Retinal pigment epithelial cell (primary cell): ENCODE measurements around the gene NT5DC2.

Experiments used
- DNase-seq: peaks from one replicate; pipeline ENCODE4 v3.0.0-alpha.2; 2010; ENCODE audit warnings: low read depth
- H3K4me3 ChIP-seq: 2 replicates; pipeline ENCODE4 v1.5.1; 2011; ENCODE audit warnings: mild to moderate bottlenecking, low read length, control low read depth, moderate library complexity
- TF ChIP-seq, protein P1 (sequence below): conservative IDR thresholded peaks from 2 replicates; pipeline ENCODE4 v1.5.1; 2011; ENCODE audit warnings: low read depth, low read length, control low read depth, inconsistent platforms

Gene NT5DC2

DNA sequence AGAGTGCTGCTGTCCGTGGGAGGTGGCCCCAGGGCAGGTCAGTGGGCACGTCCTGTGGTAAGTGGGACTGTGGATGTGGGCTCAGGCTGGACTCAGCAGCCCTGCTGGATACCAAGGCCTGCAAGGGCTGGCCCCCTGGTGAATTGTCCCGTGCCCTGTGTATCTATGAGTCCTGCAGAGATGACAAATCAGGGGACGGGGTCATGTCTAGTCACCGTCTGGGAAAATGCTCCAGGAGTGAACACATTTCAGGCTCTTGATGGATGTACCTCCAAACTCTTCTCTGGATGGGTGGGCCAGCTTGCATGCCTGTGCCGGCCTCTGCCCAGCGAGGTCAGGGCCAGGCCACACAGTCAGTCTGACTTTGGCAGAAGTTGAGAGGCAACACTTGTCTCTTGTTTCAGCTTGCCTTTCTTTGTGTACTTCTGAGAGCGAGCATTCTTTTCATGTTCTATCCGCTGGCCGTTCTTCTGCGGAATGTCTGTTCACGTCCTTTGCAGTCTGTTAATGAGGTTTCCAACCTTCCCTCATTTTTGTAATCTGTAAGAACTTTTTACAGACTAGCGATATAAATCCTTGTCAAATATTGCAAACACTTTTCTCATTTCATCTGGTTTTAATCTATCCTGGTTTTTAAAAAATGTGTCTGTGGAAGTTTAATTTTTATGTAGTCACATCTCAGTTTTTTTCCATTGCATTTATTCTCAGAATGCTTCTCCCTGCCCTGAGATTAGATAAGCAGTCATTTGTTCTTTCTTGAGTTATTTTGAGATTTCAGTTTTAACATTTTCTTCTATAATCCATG is 49.9 kb downstream of the NT5DC2 start:
- DNase-seq, result no peak
- H3K4me3 ChIP-seq, result no peak overlapping the region
- TF ChIP-seq, protein P1, sequence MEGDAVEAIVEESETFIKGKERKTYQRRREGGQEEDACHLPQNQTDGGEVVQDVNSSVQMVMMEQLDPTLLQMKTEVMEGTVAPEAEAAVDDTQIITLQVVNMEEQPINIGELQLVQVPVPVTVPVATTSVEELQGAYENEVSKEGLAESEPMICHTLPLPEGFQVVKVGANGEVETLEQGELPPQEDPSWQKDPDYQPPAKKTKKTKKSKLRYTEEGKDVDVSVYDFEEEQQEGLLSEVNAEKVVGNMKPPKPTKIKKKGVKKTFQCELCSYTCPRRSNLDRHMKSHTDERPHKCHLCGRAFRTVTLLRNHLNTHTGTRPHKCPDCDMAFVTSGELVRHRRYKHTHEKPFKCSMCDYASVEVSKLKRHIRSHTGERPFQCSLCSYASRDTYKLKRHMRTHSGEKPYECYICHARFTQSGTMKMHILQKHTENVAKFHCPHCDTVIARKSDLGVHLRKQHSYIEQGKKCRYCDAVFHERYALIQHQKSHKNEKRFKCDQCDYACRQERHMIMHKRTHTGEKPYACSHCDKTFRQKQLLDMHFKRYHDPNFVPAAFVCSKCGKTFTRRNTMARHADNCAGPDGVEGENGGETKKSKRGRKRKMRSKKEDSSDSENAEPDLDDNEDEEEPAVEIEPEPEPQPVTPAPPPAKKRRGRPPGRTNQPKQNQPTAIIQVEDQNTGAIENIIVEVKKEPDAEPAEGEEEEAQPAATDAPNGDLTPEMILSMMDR, result no peak

DNA sequence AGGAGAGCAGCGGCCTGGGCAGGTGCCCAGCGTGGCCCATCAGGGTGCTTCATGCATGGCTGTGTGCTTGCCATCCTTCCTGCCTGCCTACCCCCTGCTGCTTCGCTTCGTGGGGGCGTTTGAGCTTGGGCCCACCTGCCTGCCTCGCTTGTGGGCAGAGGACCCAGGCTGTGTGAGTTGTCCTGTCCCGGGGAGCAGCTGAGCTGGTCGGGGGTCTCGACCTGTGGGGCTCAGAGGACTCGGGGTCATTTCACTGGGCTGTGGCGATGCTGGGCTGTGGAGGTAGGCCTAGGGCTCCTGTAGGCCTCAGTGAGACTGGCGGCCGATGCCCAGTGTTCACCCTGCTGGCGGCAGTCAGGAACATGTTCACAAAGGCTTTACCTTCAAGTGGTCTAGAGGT is 50.6 kb downstream of the NT5DC2 start:
- no peak overlapping the region for H3K4me3 ChIP-seq
- DNase-seq, result no peak
- TF ChIP-seq, protein P1, result no peak

DNA sequence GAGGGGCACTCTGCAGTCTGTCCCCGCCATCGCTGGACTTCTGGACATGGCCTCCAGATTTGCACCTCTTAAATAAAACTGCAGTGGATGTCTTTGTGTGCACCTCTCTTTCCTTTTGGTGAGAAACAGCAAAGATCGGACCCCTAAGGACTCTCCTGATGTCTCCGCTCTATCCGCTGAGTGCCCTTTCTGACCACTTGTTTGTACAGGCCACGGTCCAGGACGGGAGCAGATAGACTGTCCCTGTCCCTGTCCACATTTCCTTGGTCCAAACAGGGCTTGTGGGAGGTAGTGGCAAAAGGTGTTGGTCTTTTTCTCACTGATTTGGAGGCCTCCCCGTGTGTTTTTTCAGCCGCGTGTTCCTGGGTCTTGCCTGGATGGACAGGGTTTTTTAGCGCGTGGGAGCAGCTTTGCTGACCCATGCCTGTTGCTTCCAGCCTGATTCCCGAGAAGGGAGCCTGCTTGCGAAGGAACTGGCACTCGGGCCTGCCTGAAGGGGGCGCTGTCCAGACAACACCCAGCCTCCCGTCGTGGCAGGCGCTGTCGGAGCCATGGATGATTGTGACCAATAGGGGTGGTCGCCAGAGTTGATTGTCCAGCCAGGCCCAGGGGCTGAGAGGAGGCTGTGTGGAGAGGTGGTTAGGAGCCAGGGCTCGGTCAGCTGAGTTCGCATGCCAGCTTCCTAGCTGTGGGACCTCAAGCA is 51.7 kb downstream of the NT5DC2 start:
- H3K4me3 ChIP-seq, result no peak overlapping the region
- no peak for DNase-seq
- TF ChIP-seq, protein P1, result peak; percentile 49

DNA sequence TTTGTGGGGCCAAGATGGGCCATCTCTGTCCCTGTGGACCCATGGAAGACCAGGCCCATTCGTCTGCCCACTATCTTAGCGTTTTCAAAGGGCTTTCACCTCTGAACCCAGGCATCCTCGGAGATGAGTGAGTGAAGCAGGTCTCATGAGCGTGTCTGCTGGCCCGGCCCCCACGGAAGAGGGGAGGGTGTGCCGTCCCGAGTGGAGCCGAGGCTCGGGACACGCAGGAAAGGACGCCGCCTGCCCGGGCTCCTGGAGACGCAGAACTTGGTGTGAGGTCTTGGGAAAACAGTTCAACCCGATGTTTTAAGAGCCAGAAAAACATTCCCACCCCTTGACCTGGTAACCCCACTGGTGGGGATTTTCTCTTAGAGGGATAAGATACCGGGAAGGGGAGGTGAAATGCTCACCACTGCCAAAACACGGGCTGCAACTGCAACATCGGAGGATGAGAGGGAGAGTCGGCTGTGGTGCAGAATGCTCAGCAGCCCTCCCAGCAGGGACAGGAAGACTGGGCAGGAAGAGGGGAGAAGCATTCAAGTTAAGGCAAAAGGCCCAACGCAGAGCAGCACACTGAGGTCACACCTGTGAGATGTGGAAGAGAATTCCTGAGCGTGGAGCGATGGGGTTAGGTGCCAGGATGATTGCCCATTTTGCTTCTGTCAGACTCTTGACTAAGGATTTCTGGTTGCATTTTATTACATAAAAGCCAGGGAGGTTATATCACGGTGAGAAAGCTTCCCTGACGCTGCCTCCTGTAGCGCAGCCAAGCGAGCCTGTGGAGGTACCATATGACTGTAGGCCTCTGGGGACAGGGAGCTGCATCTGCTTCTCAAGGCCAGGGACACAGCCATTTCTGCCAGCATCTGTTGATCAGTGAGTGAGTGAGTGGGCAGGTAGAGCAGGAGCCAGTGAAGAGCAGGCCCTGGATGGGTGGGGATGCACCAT is 52.6 kb downstream of the NT5DC2 start:
- DNase-seq, result no peak
- no peak overlapping the region for H3K4me3 ChIP-seq
- TF ChIP-seq, protein P1, result no peak

DNA sequence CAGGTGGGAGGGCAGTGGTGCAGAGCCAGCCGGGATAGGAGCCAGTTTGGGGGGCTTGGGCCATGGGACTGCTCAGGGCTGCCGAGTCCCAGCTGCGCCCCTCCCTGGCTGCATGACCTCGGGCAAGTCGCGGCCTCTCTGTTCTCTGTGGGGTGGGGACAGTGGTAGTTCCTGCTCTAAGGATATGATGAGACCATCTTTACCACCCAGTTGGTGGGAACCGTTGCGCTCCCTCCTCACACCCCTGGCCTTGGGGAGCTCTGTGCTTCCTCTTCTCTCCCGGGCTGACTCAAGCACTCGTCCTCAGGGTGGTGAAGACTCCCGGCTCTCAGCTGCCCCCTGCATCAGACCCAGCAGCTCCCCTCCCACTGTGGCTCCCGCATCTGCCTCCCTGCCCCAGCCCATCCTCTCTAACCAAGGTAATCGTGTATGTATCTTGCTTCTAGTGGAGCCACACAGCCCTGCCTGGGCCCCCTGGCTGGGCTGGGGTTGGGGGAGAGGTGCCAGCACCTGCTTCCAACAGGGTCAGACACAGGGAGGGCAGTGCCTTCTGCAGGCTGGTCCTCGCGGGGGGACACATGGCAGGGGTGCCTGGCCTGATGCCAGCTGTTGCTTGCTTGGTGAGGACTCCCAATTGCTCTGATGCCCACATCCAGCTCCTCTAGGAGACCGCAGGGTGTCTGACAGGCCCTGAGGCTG is 53.6 kb downstream of the NT5DC2 start:
- no peak for DNase-seq
- H3K4me3 ChIP-seq, result no peak overlapping the region
- TF ChIP-seq, protein P1, result no peak

DNA sequence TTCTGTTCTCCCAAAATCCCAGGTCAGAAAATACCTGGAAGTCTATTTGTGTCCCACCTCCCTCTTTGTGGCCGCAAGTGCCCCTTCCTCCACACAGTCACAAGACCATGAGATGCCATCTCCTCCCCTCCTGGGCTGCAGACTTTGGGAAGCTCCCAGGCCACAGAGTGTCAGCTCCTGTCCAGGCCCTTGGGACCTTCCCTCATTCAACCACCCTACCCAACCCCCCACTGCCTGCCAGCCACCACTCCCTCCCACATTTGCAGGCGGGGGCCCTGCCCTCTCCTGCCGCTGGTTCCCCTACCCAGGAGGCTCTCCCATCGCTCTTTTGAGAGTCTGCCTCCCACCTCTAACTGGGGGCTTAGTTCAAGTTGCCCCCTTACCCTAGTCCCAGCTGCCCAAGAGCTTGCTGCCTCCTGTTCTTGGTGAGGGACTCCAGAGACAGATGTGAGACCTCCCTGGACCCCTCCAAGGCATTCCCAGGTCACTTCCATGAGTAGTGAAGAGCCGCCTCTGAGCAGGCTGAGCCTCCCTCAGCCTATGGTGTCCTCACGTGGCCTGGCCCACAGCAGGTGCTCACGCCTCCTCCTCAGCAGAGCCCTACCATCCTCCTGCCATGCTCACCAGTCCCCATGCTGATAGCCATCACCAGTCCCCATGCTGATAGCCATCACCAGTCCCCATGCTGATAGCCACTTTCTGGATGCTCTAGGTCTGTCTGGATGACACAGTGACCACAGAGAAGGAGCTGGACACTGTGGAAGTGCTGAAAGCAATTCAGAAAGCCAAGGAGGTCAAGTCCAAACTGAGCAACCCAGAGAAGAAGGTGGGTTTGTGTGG is 54.4 kb downstream of the NT5DC2 start:
- DNase-seq, result no peak
- TF ChIP-seq, protein P1, result no peak
- no peak overlapping the region for H3K4me3 ChIP-seq
